B cell (primary cell): Measurements from ENCODE around the gene AFF3. TPM values are rescaled to one million over a fixed set of nuclear protein-coding genes. Genes with fewer than 3 reads are reported as not detected.

Experiments
- ATAC-seq: fragments of 200-7000 bp; cut with Tn5 transposase; one replicate; pipeline ENCODE4 v1.10.0; 2021; ENCODE audit warnings: low read depth, mild to moderate bottlenecking, moderate number of reproducible peaks, moderate library complexity
- CTCF ChIA-PET: fragments of 350-600 bp; sonication (Branson Sonifier 250); formaldehyde crosslinking; loops from one replicate; lab custom pipeline; 2021; ENCODE audit warnings: antibody characterized with exemption, inconsistent platforms; lab: Charles Lee
- POLR2A ChIA-PET: fragments of 350-600 bp; sonication (Branson Sonifier 250); formaldehyde crosslinking; loops from one replicate; lab custom pipeline; 2021; ENCODE audit warnings: antibody characterized with exemption; lab: Charles Lee
- DNase-seq: peaks from one replicate; pipeline ENCODE4 v3.0.0; 2013
- H2AFZ ChIP-seq: 2 replicates; pipeline ENCODE4 v1.6.1; 2012; ENCODE audit warnings: mild to moderate bottlenecking, low read depth, low read length; ENCODE audit not compliant: insufficient read depth, poor library complexity, severe bottlenecking
- H3K27ac ChIP-seq, 2 donors: 1 replicate in 1 of 2; 2 replicates in 1 of 2; pipeline ENCODE4 v1.5.1; 2012 to 2013; ENCODE audit warnings: low read length in 2 of 2, mild to moderate bottlenecking in 2 of 2, moderate library complexity in 1 of 2
- H3K27me3 ChIP-seq, 4 experiments: fragments of 200-600 bp in 1 of 4; sonication (generic) in 1 of 4; replicated peaks in 1 of 4; 1 replicate in 2 of 4; 2 replicates in 2 of 4; pipeline versions ENCODE4 v1.6.1 to v1.7.0; 2013 to 2016; ENCODE audit warnings: low read length in 3 of 4, mild to moderate bottlenecking in 2 of 4, mixed read lengths in 1 of 4, moderate library complexity in 1 of 4; ENCODE audit not compliant: insufficient read depth in 4 of 4, control insufficient read depth in 3 of 4; ENCODE audit errors: control extremely low read depth in 1 of 4
- H3K36me3 ChIP-seq, 2 experiments: replicated peaks in 1 of 2; 1 replicate in 1 of 2; 2 replicates in 1 of 2; pipeline versions ENCODE4 v1.6.1 to v1.7.1; 2013; ENCODE audit warnings: low read length in 1 of 2; ENCODE audit not compliant: insufficient read depth in 2 of 2, control insufficient read depth in 1 of 2; ENCODE audit errors: control extremely low read depth in 1 of 2, extremely low read depth in 1 of 2
- H3K4me1 ChIP-seq, 2 donors: fragments of 200-600 bp in 1 of 2; sonication (generic) in 1 of 2; 1 replicate in 1 of 2; 2 replicates in 1 of 2; pipeline versions ENCODE4 v1.5.1 to v1.6.1; 2013 to 2017; ENCODE audit warnings: low read length in 2 of 2; ENCODE audit not compliant: control insufficient read depth in 2 of 2, insufficient read depth in 2 of 2
- H3K4me2 ChIP-seq: replicated peaks from 2 replicates; pipeline ENCODE3; 2012; ENCODE audit warnings: mild to moderate bottlenecking, low read depth, low read length; ENCODE audit not compliant: poor library complexity, severe bottlenecking
- H3K4me3 ChIP-seq, 5 experiments: fragments of 200-600 bp in 1 of 5; sonication (generic) in 1 of 5; 1 replicate in 3 of 5; 2 replicates in 2 of 5; pipeline versions ENCODE4 v1.5.1 to v1.7.0; 2011 to 2016; ENCODE audit warnings: low read length in 4 of 5, mild to moderate bottlenecking in 4 of 5, low read depth in 2 of 5, control low read depth in 1 of 5, moderate library complexity in 1 of 5; ENCODE audit not compliant: insufficient read depth in 1 of 5; ENCODE audit errors: control extremely low read depth in 1 of 5, extremely low read depth in 1 of 5
- H3K79me2 ChIP-seq: fragments of 200-600 bp; sonication (generic); one replicate; pipeline ENCODE4 v1.6.0; 2016; ENCODE audit warnings: low read length; ENCODE audit not compliant: control insufficient read depth, insufficient read depth
- H3K9ac ChIP-seq: fragments of 200-600 bp; sonication (generic); 2 replicates; pipeline ENCODE4 v1.6.1; 2017; ENCODE audit warnings: mild to moderate bottlenecking, low read length, moderate library complexity
- H3K9me3 ChIP-seq, 3 donors: one replicate each; pipeline versions ENCODE4 v1.6.1 to v1.7.1; 2013; ENCODE audit warnings: low read length in 2 of 3; ENCODE audit not compliant: control insufficient read depth in 2 of 3, insufficient read depth in 1 of 3; ENCODE audit errors: control extremely low read depth in 1 of 3
- H4K20me1 ChIP-seq: 2 replicates; pipeline ENCODE4 v1.6.0; 2012; ENCODE audit warnings: mild to moderate bottlenecking, low read length; ENCODE audit not compliant: insufficient read depth, control insufficient read depth, poor library complexity, severe bottlenecking
- H3K27ac Mint-ChIP-seq: one replicate; pipeline ENCODE4 v1.8.0; 2021; ENCODE audit warnings: mixed read lengths
- H3K27me3 Mint-ChIP-seq: one replicate; pipeline ENCODE4 v1.8.0; 2021; ENCODE audit warnings: mixed read lengths
- H3K4me1 Mint-ChIP-seq: one replicate; pipeline ENCODE4 v1.8.0; 2021; ENCODE audit warnings: mixed read lengths
- H3K4me3 Mint-ChIP-seq: one replicate; pipeline ENCODE4 v1.8.0; 2021; ENCODE audit warnings: mixed read lengths
- H3K9me3 Mint-ChIP-seq: one replicate; pipeline ENCODE4 v1.8.0; 2022; ENCODE audit warnings: mixed read lengths; ENCODE audit not compliant: insufficient read depth
- EZH2 ChIP-seq: IDR thresholded peaks from 2 replicates; pipeline ENCODE4 v1.6.1; 2012; ENCODE audit warnings: borderline replicate concordance, low read depth, mild to moderate bottlenecking, moderate library complexity, low read length; ENCODE audit not compliant: insufficient read depth, poor library complexity, severe bottlenecking
- WGBS: methylation state at CpG from one replicate; pipeline ENCODE4 v1.1.5; 2013; ENCODE audit warnings: missing lambda C conversion rate; ENCODE audit not compliant: insufficient coverage; 5-methylcytosine and 5-hydroxymethylcytosine counted together
- intact Hi-C: fragments of 100-400 bp; cut with micrococcal nuclease; formaldehyde crosslinking; loops from one replicate; pipeline ENCODE4 v1.10.0; 2022
- polyA plus RNA-seq: library from polyadenylated mRNA; depleted of rRNA; stranded (reverse); fragments of >200 nt; gene quantifications from 2 replicates; pipeline ENCODE4 v1.2.3, GENCODE V29; 2012
- total RNA-seq, 2 donors: library from RNA; stranded (reverse); fragments of 120-200 nt in 1 of 2; gene quantifications; 1 replicate in 1 of 2; 2 replicates in 1 of 2; pipeline versions ENCODE4 v1.2.3 to v1.2.4, GENCODE V29; 2013 to 2022
- TF ChIP-seq, protein P1 (sequence below): fragments of 200-600 bp; IDR thresholded peaks from one replicate; pipeline ENCODE4 v1.8.0; 2022; ENCODE audit warnings: antibody characterized with exemption, mild to moderate bottlenecking

AFF3 gene
- total and polyA plus RNA-seq, 2 donors (not counting 1 experiment from before 2014, with no cell fraction given), result 117 to 830 TPM

DNA sequence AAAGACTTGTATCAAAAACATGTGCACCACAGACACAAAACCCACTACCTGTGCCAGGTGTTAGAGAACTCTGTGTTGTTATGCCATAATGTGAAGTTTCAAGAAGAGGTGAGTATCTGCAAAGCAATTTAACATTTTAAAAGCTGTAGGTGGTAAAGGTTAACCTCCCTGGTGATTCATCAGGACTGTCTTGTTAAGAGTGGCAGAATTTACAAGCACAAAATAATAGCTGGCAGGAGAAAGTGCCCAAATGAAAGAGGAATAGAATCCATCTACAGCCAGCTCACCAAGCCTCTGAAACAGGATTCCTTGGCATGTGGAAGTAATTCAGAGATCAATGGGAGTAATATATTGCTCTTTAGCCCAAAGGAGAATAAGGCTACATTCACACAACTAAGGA is 230.7 kb downstream of the AFF3 start:
- no peak overlapping the region for H3K4me3 Mint-ChIP-seq
- CTCF ChIA-PET, result interaction anchor here (1.6 kb wide), 1 partner anchor 350 kb away, joined by 3 read pairs; no protein-coding TSS in a partner anchor

GRCh38 chr2:99910902-99911301 is 231.5 kb downstream of the AFF3 start:
- no peak for ATAC-seq
- ChIA-PET POLR2A (no interaction called here), CTCF (interaction anchor here (1.6 kb wide), 1 partner anchor 351 kb away, joined by 3 read pairs; no protein-coding TSS in a partner anchor)
- no peaks in the 10 kb centered on the region for H3K9me3 ChIP-seq
- no peak overlapping the region for H3K4me2 ChIP-seq
- H3K27me3 ChIP-seq, result no peaks in the 10 kb centered on the region
- 94% methylated on average over 5 of the region's 5 CpGs for WGBS
- H3K9ac ChIP-seq, result no peak overlapping the region
- H3K9me3 Mint-ChIP-seq, result no peaks in the 10 kb centered on the region
- H3K4me3 Mint-ChIP-seq, result no peak overlapping the region
- TF ChIP-seq, protein P1, sequence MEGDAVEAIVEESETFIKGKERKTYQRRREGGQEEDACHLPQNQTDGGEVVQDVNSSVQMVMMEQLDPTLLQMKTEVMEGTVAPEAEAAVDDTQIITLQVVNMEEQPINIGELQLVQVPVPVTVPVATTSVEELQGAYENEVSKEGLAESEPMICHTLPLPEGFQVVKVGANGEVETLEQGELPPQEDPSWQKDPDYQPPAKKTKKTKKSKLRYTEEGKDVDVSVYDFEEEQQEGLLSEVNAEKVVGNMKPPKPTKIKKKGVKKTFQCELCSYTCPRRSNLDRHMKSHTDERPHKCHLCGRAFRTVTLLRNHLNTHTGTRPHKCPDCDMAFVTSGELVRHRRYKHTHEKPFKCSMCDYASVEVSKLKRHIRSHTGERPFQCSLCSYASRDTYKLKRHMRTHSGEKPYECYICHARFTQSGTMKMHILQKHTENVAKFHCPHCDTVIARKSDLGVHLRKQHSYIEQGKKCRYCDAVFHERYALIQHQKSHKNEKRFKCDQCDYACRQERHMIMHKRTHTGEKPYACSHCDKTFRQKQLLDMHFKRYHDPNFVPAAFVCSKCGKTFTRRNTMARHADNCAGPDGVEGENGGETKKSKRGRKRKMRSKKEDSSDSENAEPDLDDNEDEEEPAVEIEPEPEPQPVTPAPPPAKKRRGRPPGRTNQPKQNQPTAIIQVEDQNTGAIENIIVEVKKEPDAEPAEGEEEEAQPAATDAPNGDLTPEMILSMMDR, result no peak
- TF ChIP-seq EZH2, result no peak
- H3K79me2 ChIP-seq, result peaks cover 73% of the 10 kb centered on the region
- no peak for DNase-seq
- H3K27me3 Mint-ChIP-seq, result no peaks in the 10 kb centered on the region
- H3K4me1 Mint-ChIP-seq, result peaks cover 17% of the 10 kb centered on the region
- H4K20me1 ChIP-seq, result peaks cover 84% of the 10 kb centered on the region
- peak overlapping the region; percentile 32 for H3K27ac Mint-ChIP-seq
- H3K4me3 ChIP-seq, result no peak overlapping the region
- H3K4me1 ChIP-seq, result no peaks in the 10 kb centered on the region
- no peak overlapping the region for H2AFZ ChIP-seq
- H3K27ac ChIP-seq, result no peak overlapping the region
- intact Hi-C loops, result no loop called here
- H3K36me3 ChIP-seq, result peaks cover 0 to 46% of the 10 kb centered on the region in 2 experiments

More for the DNA sequence above, 230.7 kb downstream of the AFF3 start:
- Histone ChIP-seq H3K27me3 (no peaks in the 10 kb centered on the region), H3K4me3 (no peak overlapping the region), H3K9me3 (no peaks in the 10 kb centered on the region), H4K20me1 (peaks cover 84% of the 10 kb centered on the region), H3K4me1 (no peaks in the 10 kb centered on the region), H3K79me2 (peaks cover 73% of the 10 kb centered on the region), H3K27ac (no peak overlapping the region), H2AFZ (no peak overlapping the region), H3K4me2 (no peak overlapping the region), H3K9ac (no peak overlapping the region), H3K36me3 (peaks cover under 1 to 45% of the 10 kb centered on the region in 2 experiments)
- intact Hi-C loops, result no loop called here
- Mint-ChIP-seq H3K27me3 (no peaks in the 10 kb centered on the region), H3K9me3 (no peaks in the 10 kb centered on the region), H3K27ac (no peak overlapping the region), H3K4me1 (peaks cover 15% of the 10 kb centered on the region)
- TF ChIP-seq EZH2, result no peak
- TF ChIP-seq, protein P1, result no peak
- POLR2A ChIA-PET, result interaction anchor here (0.7 kb wide), 1 partner anchor 12 kb away, joined by 4 read pairs; no protein-coding TSS in a partner anchor
- no peak for DNase-seq
- no peak for ATAC-seq
